Neural progenitor cell (in vitro differentiated cells): ENCODE measurements around the gene OGG1.

Source experiments
- CTCF ChIP-seq: fragments of 200-600 bp; sonication (generic); IDR thresholded peaks from 2 replicates; pipeline ENCODE4 v1.5.1; 2017; ENCODE audit warnings: antibody characterized with exemption, mild to moderate bottlenecking
- EZH2 ChIP-seq: fragments of 200-600 bp; sonication (generic); IDR thresholded peaks from 2 replicates; pipeline ENCODE4 v1.6.1; 2017; ENCODE audit warnings: antibody characterized with exemption, mild to moderate bottlenecking, moderate library complexity
- EZH2phosphoT487 ChIP-seq: fragments of 200-600 bp; sonication (generic); IDR thresholded peaks from 2 replicates; pipeline ENCODE4 v1.6.1; 2017; ENCODE audit warnings: antibody characterized with exemption

GRCh38 chr3:9701006-9701405 lies 48.7 kb upstream of the OGG1 start:
- TF ChIP-seq CTCF (no peak), EZH2phosphoT487 (no peak), EZH2 (no peak)
